ENCODE measurements around the gene KCNA2. TPM values are rescaled to one million over a fixed set of nuclear protein-coding genes. Genes with fewer than 3 reads are reported as not detected.

KCNA2 gene
- total and polyA plus RNA-seq, 2 of the 4 experiments (the other 2 are of a cell fraction), result not detected

DNA sequence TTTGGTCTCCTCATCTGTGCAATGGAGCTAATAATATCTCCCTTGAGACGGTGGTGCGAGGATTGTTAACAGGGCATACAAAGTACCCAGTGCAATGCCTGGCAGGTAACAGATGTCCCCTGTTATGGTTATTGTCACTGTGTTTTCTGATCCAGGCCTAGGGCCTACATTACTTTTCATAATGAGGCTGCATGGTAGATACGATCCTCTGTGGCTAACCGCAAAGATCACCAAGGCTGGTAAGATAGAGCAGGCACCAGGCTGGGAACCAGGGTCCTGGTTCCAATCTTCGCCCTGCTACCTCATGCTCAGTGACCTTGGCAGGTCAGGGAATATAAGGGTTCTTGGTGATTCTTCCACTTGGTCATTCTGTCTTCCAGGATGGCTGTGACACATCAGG is 22.7 kb downstream of the KCNA2 start:
- no TSS peak for BruUV-seq (replicated peaks)
- Histone ChIP-seq H4K8ac (ENCODE audit: low read depth in 2 of 2, low read length in 2 of 2) (no peak overlapping the region), H3K18ac (ENCODE audit: low read depth, low read length) (no peak overlapping the region), H2BK120ac (ENCODE audit: low read depth, low read length) (no peak overlapping the region), H4K5ac (ENCODE audit: low read depth, low read length) (no peak overlapping the region), H3K9me1 (ENCODE audit: insufficient read depth, low read length) (no peaks in the 10 kb centered on the region), H3K9ac (ENCODE audit: low read depth, low read length) (no peak overlapping the region), H3K27ac (ENCODE audit: insufficient read depth, low read length) (no peak overlapping the region), H3K27me3 (ENCODE audit: control insufficient read depth, insufficient read depth, low read length) (peaks cover 3% of the 10 kb centered on the region), H3K4me1 (ENCODE audit: control insufficient read depth, insufficient read depth, low read length) (no peaks in the 10 kb centered on the region), H2AFZ (replicated peaks; ENCODE audit: low read length, poor library complexity) (no peak overlapping the region), H2BK20ac (ENCODE audit: low read depth, low read length) (no peak overlapping the region), H3K23ac (ENCODE audit: low read depth, low read length) (no peak overlapping the region), H4K20me1 (ENCODE audit: insufficient read depth, low read length) (no peaks in the 10 kb centered on the region), H3K56ac (ENCODE audit: extremely low read depth, insufficient read depth, low read length) (no peak overlapping the region), H3K36me3 (ENCODE audit: control insufficient read depth, insufficient read depth, low read length) (no peaks in the 10 kb centered on the region), H2BK5ac (ENCODE audit: low read depth, low read length, poor library complexity, severe bottlenecking) (no peak overlapping the region), H3K4me3 (ENCODE audit: insufficient read depth, low read depth, low read length) (no peak overlapping the region), H3K4ac (ENCODE audit: low read depth, low read length) (no peak overlapping the region), H3K14ac (replicated peaks; ENCODE audit: low read depth, low read length) (no peak overlapping the region), H2AK9ac (replicated peaks; ENCODE audit: low read depth, low read length, poor library complexity) (no peak overlapping the region), H2BK15ac (ENCODE audit: low read depth, low read length) (no peak overlapping the region), H3K4me2 (ENCODE audit: low read depth, low read length) (no peak overlapping the region), H2AK5ac (ENCODE audit: low read depth, low read length) (no peak overlapping the region), H4K91ac (ENCODE audit: insufficient read depth, low read depth, low read length) (no peak overlapping the region), H3K79me1 (ENCODE audit: low read depth in 1 of 2, low read length in 2 of 2) (no peaks in the 10 kb centered on the region), H3K9me3 (ENCODE audit: control insufficient read depth, insufficient read depth, low read length) (no peaks in the 10 kb centered on the region)
- ATAC-seq (ENCODE audit: low read depth), result no peak
- ChIA-PET POLR2A (ENCODE audit: unreplicated experiment) (no interaction called here), CTCF (no interaction called here)
- intact Hi-C loops (cut with micrococcal nuclease), result no loop called here
- dilution Hi-C loops (cut with HindIII; ENCODE audit: low sequenced_read_pairs, unreplicated experiment), result no loop called here
- TF ChIP-seq RFX5 (IDR thresholded peaks at IDR 0.05; ENCODE audit: low read depth, low read length), result no peak
- TF ChIP-seq MXI1 (IDR thresholded peaks at IDR 0.05; ENCODE audit: borderline replicate concordance, low read depth, low read length), result no peak
- TF ChIP-seq MAFK (IDR thresholded peaks at IDR 0.05; ENCODE audit: low read depth, low read length), result no peak
- no peak for TF ChIP-seq RAD21 (IDR thresholded peaks at IDR 0.05; ENCODE audit: low read length)
- TF ChIP-seq NFE2L2 (IDR thresholded peaks at IDR 0.05; ENCODE audit: low read depth, low read length), result no peak
- TF ChIP-seq BHLHE40 (IDR thresholded peaks at IDR 0.05; ENCODE audit: low read depth, low read length), result no peak
- TF ChIP-seq MAZ (IDR thresholded peaks at IDR 0.05; ENCODE audit: borderline replicate concordance, low read depth, low read length), result no peak
- TF ChIP-seq, protein P1, sequence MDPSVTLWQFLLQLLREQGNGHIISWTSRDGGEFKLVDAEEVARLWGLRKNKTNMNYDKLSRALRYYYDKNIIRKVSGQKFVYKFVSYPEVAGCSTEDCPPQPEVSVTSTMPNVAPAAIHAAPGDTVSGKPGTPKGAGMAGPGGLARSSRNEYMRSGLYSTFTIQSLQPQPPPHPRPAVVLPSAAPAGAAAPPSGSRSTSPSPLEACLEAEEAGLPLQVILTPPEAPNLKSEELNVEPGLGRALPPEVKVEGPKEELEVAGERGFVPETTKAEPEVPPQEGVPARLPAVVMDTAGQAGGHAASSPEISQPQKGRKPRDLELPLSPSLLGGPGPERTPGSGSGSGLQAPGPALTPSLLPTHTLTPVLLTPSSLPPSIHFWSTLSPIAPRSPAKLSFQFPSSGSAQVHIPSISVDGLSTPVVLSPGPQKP (IDR thresholded peaks at IDR 0.05; ENCODE audit: borderline replicate concordance, low read depth, low read length), result no peak
- TF ChIP-seq, protein P2, sequence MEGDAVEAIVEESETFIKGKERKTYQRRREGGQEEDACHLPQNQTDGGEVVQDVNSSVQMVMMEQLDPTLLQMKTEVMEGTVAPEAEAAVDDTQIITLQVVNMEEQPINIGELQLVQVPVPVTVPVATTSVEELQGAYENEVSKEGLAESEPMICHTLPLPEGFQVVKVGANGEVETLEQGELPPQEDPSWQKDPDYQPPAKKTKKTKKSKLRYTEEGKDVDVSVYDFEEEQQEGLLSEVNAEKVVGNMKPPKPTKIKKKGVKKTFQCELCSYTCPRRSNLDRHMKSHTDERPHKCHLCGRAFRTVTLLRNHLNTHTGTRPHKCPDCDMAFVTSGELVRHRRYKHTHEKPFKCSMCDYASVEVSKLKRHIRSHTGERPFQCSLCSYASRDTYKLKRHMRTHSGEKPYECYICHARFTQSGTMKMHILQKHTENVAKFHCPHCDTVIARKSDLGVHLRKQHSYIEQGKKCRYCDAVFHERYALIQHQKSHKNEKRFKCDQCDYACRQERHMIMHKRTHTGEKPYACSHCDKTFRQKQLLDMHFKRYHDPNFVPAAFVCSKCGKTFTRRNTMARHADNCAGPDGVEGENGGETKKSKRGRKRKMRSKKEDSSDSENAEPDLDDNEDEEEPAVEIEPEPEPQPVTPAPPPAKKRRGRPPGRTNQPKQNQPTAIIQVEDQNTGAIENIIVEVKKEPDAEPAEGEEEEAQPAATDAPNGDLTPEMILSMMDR (conservative IDR thresholded peaks at IDR 0.05; ENCODE audit: low read depth, low read length), result no peak
- TF ChIP-seq USF2 (IDR thresholded peaks at IDR 0.05; ENCODE audit: low read depth, low read length), result no peak
- TF ChIP-seq RCOR1 (IDR thresholded peaks at IDR 0.05; ENCODE audit: insufficient replicate concordance, low read length), result no peak
- TF ChIP-seq CEBPB (IDR thresholded peaks at IDR 0.05; ENCODE audit: low read depth, low read length), result no peak
- TF ChIP-seq FOS (IDR thresholded peaks at IDR 0.05; ENCODE audit: low read depth, low read length), result no peak
- TF ChIP-seq SMC3 (IDR thresholded peaks at IDR 0.05; ENCODE audit: low read depth, low read length), result no peak
- TF ChIP-seq POLR2A (IDR thresholded peaks at IDR 0.05; ENCODE audit: low read depth, low read length), result no peak
- no peak for TF ChIP-seq CHD1 (IDR thresholded peaks at IDR 0.05; ENCODE audit: low read depth, low read length)
- in situ Hi-C loops (cut with MboI; ENCODE audit: low sequenced_read_pairs), result no loop called here
- no peak for DNase-seq
- WGBS, 2 experiments (ENCODE audit: extremely low coverage in 2 of 2, insufficient read length in 1 of 2), result 100% methylated on average over 1 of the region's 5 CpGs; no CpG with 5 or more reads in 1 of the 2 experiments

Measured in IMR-90 (cell line).